Body of pancreas (tissue), 4 donors: ENCODE measurements around the gene ROCK2. TPM values are rescaled to one million over a fixed set of nuclear protein-coding genes. Genes with fewer than 3 reads are reported as not detected.
"Not testable (repeated sequence)": the region's sequence is repeated elsewhere in the genome, so short reads cannot be mapped to it uniquely, and the experiment has no call there.

Source experiments
- ATAC-seq: fragments of 150-250 bp; one replicate; pipeline ENCODE4 v1.9.1; 2016
- DNase-seq, 4 donors: peaks; one replicate each; pipeline ENCODE4 v3.0.0-alpha.2; 2019
- H3K27ac ChIP-seq, 4 donors: fragments of 200-600 bp; sonication (generic); 1 replicate in 3 of 4; 2 replicates in 1 of 4; pipeline versions ENCODE4 v1.5.1 to v1.6.1; 2016 to 2019; ENCODE audit warnings: mild to moderate bottlenecking in 1 of 4, mixed read lengths in 1 of 4, moderate library complexity in 1 of 4
- H3K27me3 ChIP-seq, 2 donors: fragments of 200-600 bp; sonication (generic); one replicate each; pipeline ENCODE4 v1.6.0; 2016; ENCODE audit warnings: mild to moderate bottlenecking in 1 of 2
- H3K36me3 ChIP-seq, 2 donors: fragments of 200-600 bp; sonication (generic); replicated peaks in 1 of 2; 2 replicates each; pipeline ENCODE4 v1.5.1; 2016; ENCODE audit warnings: low read depth in 2 of 2; ENCODE audit not compliant: insufficient read depth in 1 of 2
- H3K4me1 ChIP-seq: fragments of 200-600 bp; sonication (generic); one replicate; pipeline ENCODE4 v1.6.0; 2016
- H3K4me3 ChIP-seq, 2 donors: fragments of 200-600 bp; sonication (generic); 1 replicate in 1 of 2; 2 replicates in 1 of 2; pipeline ENCODE4 v1.5.1; 2016 to 2019
- H3K9me3 ChIP-seq, 3 donors: fragments of 200-600 bp; sonication (generic); 1 replicate in 2 of 3; 2 replicates in 1 of 3; pipeline ENCODE4 v1.5.1; 2016
- CTCF ChIP-seq, 7 experiments: fragments of 450-650 bp in 4 of 7; fragments of 200-600 bp in 3 of 7; sonication (generic) in 3 of 7; IDR thresholded peaks; one replicate each; pipeline ENCODE4 v1.5.1; 2016 to 2019; ENCODE audit warnings: antibody characterized with exemption in 7 of 7
- POLR2A ChIP-seq, 3 donors: fragments of 450-650 bp; IDR thresholded peaks; one replicate each; pipeline ENCODE4 v1.6.1; 2016; ENCODE audit warnings: antibody characterized with exemption in 3 of 3, mild to moderate bottlenecking in 2 of 3
- WGBS, 2 donors: methylation state at CpG; one replicate each; pipeline ENCODE4 v1.1.5; 2017; 5-methylcytosine and 5-hydroxymethylcytosine counted together
- intact Hi-C: fragments of 100-400 bp; cut with DNase I; formaldehyde crosslinking; loops from one replicate; pipeline ENCODE4 v1.15.1; 2023
- total RNA-seq, 2 donors: library from RNA; depleted of rRNA; stranded (reverse); fragments of >200 nt; gene quantifications; one replicate each; pipeline ENCODE4 v1.1.0, GENCODE V29; 2016

Gene ROCK2
- total RNA-seq, 2 donors from 2014 or later, result 24.4 to 32.3 TPM

GRCh38 chr2:11257078-11257477 lies 87.4 kb downstream of the ROCK2 start:
- DNase-seq (no peak), ATAC-seq (no peak)
- H3K9me3 ChIP-seq, result no peaks in the 10 kb centered on the region
- H3K27ac ChIP-seq, result no peak overlapping the region
- 95 to 97% methylated on average over 16 of the region's 16 CpGs for WGBS, 2 donors
- intact Hi-C loops, result no loop called here
- no peaks in the 10 kb centered on the region for H3K36me3 ChIP-seq
- no peak overlapping the region for H3K4me3 ChIP-seq
- peaks cover 11% of the 10 kb centered on the region for H3K4me1 ChIP-seq
- no peaks in the 10 kb centered on the region for H3K27me3 ChIP-seq
- TF ChIP-seq CTCF (IDR thresholded peaks at IDR 0.05), result no peak
- TF ChIP-seq POLR2A (IDR thresholded peaks at IDR 0.05), result no peak

DNA sequence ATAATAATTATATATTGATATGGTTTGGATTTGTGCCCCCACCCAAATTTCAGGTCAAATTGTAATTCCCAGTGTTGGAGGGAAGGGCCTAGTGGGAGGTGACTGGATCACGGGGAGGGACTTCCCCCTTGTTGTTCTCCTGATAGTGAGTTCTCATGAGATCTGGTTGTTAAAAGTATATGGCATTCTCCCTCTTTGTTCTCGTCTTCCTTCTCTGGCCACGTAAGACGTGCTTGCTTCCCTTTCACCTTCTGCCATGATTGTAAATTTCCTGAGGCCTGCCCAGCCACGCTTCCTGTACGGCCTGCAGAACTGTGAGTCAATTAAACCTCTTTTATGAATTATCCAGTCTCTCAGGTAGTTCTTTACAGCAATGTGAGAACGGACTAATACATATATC lies 88.3 kb downstream of the ROCK2 start:
- whole genome bisulfite sequencing, 2 donors, result 92 to 96% methylated on average over 7 of the region's 7 CpGs
- TF ChIP-seq POLR2A (IDR thresholded peaks at IDR 0.05) (no peak), CTCF (IDR thresholded peaks at IDR 0.05) (no peak)
- DNase-seq (no peak), ATAC-seq (no peak)
- intact Hi-C loops, result no loop called here
- Histone ChIP-seq H3K36me3 (no peaks in the 10 kb centered on the region), H3K4me1 (peaks cover 11% of the 10 kb centered on the region), H3K27me3 (no peaks in the 10 kb centered on the region), H3K4me3 (no peak overlapping the region), H3K9me3 (no peaks in the 10 kb centered on the region), H3K27ac (no peak overlapping the region)

- intact Hi-C loops, result no loop called here
- Histone ChIP-seq H3K4me1 (peaks cover 9% of the 10 kb centered on the region), H3K4me3 (no peak overlapping the region), H3K9me3 (no peaks in the 10 kb centered on the region), H3K36me3 (no peaks in the 10 kb centered on the region), H3K27ac (no peak overlapping the region), H3K27me3 (no peaks in the 10 kb centered on the region)
- no peak for DNase-seq
- ATAC-seq, result no peak
- WGBS, 2 donors, result 43 to 62% methylated on average over 2 of the region's 2 CpGs
- TF ChIP-seq CTCF (IDR thresholded peaks at IDR 0.05) (no peak), POLR2A (IDR thresholded peaks at IDR 0.05) (no peak)
Observed at GRCh38 chr2:11254100-11254536, 90.3 kb downstream of the ROCK2 start.

DNA sequence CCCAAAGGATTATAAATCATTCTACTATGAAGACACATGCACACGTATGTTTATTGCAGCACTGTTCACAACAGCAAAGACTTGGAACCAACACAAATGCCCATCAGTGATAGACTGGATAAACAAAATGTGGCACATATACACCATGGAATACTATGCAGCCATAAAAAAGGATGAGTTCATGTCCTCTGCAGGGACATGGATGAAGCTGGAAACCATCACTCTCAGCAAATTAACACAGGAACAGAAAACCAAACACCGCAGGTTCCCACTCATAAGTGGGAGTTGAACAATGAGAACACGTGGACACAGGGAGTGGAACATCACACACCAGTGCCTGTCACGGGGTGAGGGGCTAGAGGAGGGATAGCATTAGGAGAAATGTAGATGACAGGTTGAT lies 92.0 kb downstream of the ROCK2 start:
- H3K27me3 ChIP-seq, H3K4me1 ChIP-seq, intact Hi-C loops, H3K27ac ChIP-seq, H3K4me3 ChIP-seq, H3K9me3 ChIP-seq, DNase-seq, H3K36me3 ChIP-seq, ATAC-seq: not testable (repeated sequence)
- 93 to 100% methylated on average over 4 of the region's 4 CpGs for WGBS, 2 donors

DNA sequence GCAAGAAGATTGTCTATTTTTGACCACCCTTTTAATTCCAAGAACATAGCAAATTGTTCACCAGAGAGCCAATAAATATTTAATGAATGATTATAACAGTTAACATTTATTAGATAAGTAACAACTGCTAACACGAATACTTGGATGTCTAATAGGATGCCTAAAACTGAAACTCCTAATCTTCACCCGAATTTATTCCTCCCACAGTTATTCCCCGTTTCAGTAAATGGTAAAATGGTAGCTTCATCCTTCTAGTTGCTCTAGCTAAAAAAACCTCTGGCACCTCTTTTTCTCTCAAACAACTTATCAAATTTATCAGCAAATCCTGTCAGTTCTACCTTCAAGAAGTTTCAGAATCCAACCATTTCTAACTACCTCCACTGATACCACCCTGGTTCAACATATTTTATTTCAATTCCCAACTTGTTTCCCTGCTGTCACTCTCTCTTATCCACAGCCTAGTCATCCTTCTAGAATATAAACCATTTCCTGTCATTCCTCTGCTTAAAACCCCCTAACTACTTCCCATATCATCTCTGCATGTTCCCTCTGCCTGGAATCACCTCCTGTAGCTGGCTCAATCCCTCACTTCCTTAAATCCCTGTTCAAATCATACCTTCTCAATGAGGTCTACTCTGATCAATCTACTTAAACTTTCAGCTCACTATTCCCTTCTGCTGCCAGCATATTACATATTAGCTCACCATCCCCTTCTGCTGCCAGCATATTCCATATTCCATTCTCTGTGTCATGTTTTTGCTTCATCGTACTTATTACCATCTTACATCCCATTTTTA lies 93.8 kb downstream of the ROCK2 start:
- WGBS, 2 donors, result 53 to 55% methylated on average over 4 of the region's 4 CpGs
- intact Hi-C loops, result no loop called here
- Histone ChIP-seq H3K36me3 (no peaks in the 10 kb centered on the region), H3K9me3 (no peaks in the 10 kb centered on the region), H3K27ac (no peak overlapping the region), H3K27me3 (no peaks in the 10 kb centered on the region), H3K4me3 (no peak overlapping the region), H3K4me1 (peaks cover 9% of the 10 kb centered on the region)
- ATAC-seq (no peak), DNase-seq (no peak)
- no peak for TF ChIP-seq CTCF (IDR thresholded peaks at IDR 0.05)
- no peak for TF ChIP-seq POLR2A (IDR thresholded peaks at IDR 0.05)
